Measurements from ENCODE around the gene TNS1. TPM values are rescaled to one million over a fixed set of nuclear protein-coding genes. Genes with fewer than 3 reads are reported as not detected.

Gene TNS1
- total RNA-seq, 1 experiment from 2014 or later, result 0.49 TPM

DNA sequence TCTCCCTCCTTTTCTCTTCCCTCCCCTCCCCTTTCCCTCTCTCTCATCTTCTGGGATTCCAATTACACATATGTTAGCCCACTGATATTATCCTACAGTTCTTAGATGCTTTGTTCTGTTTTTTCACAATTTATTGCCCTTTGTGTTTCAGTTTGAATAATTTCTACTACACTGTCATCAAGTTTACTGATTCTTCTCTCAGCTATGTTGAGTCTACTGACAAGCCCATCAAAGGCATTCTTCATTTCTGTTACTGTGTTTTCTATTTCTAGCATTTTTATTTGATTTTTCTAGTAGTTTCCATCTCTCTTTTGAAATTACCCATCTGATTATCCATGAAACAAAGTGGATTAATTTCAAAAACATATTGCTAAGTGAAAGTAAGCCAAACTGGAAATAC, 219.6 kb downstream of the TNS1 start:
- H3K27ac ChIP-seq (ENCODE audit: low read length), result no peak overlapping the region
- intact Hi-C loops (cut with micrococcal nuclease; ENCODE audit: unreplicated experiment) (no loop called here), in situ Hi-C loops (cut with HindIII; ENCODE audit: low pct_unique_long_range_greater_than_20kb, low sequenced_read_pairs) (no loop called here)
- no TSS peak for BruUV-seq (replicated peaks)
- ATAC-seq (no peak), DNase-seq (ENCODE audit: low read depth, low spot score) (no peak)
- H3K4me1 ChIP-seq (ENCODE audit: control insufficient read depth, insufficient read depth, low read length), result no peaks in the 10 kb centered on the region
- no peak overlapping the region for H3K4me3 ChIP-seq (ENCODE audit: low read depth in 2 of 2, low read length in 2 of 2)
- ChIA-PET POLR2A (no interaction called here), CTCF (no interaction called here)
- H3K27me3 ChIP-seq (ENCODE audit: control insufficient read depth, insufficient read depth, low read length), result peaks cover 8% of the 10 kb centered on the region
- H3K9me3 ChIP-seq (ENCODE audit: control insufficient read depth, insufficient read depth, low read depth, low read length), result 0 out of 2 replicates have a peak, but pooled peaks cover 3% of the 10 kb centered on the region
- TF ChIP-seq TCF7L2 (IDR thresholded peaks at IDR 0.05; ENCODE audit: low read depth, low read length), result no peak
- TF ChIP-seq SIN3A (IDR thresholded peaks at IDR 0.05; ENCODE audit: borderline replicate concordance, insufficient read depth, low read depth, low read length), result no peak
- no peak for TF ChIP-seq POLR2AphosphoS5 (IDR thresholded peaks at IDR 0.05; ENCODE audit: low read depth, low read length)
- TF ChIP-seq, protein P1, sequence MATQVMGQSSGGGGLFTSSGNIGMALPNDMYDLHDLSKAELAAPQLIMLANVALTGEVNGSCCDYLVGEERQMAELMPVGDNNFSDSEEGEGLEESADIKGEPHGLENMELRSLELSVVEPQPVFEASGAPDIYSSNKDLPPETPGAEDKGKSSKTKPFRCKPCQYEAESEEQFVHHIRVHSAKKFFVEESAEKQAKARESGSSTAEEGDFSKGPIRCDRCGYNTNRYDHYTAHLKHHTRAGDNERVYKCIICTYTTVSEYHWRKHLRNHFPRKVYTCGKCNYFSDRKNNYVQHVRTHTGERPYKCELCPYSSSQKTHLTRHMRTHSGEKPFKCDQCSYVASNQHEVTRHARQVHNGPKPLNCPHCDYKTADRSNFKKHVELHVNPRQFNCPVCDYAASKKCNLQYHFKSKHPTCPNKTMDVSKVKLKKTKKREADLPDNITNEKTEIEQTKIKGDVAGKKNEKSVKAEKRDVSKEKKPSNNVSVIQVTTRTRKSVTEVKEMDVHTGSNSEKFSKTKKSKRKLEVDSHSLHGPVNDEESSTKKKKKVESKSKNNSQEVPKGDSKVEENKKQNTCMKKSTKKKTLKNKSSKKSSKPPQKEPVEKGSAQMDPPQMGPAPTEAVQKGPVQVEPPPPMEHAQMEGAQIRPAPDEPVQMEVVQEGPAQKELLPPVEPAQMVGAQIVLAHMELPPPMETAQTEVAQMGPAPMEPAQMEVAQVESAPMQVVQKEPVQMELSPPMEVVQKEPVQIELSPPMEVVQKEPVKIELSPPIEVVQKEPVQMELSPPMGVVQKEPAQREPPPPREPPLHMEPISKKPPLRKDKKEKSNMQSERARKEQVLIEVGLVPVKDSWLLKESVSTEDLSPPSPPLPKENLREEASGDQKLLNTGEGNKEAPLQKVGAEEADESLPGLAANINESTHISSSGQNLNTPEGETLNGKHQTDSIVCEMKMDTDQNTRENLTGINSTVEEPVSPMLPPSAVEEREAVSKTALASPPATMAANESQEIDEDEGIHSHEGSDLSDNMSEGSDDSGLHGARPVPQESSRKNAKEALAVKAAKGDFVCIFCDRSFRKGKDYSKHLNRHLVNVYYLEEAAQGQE (IDR thresholded peaks at IDR 0.05; ENCODE audit: insufficient read depth in 1 of 2, low read depth in 2 of 2, low read length in 1 of 2), result no peak
- TF ChIP-seq, protein P2, sequence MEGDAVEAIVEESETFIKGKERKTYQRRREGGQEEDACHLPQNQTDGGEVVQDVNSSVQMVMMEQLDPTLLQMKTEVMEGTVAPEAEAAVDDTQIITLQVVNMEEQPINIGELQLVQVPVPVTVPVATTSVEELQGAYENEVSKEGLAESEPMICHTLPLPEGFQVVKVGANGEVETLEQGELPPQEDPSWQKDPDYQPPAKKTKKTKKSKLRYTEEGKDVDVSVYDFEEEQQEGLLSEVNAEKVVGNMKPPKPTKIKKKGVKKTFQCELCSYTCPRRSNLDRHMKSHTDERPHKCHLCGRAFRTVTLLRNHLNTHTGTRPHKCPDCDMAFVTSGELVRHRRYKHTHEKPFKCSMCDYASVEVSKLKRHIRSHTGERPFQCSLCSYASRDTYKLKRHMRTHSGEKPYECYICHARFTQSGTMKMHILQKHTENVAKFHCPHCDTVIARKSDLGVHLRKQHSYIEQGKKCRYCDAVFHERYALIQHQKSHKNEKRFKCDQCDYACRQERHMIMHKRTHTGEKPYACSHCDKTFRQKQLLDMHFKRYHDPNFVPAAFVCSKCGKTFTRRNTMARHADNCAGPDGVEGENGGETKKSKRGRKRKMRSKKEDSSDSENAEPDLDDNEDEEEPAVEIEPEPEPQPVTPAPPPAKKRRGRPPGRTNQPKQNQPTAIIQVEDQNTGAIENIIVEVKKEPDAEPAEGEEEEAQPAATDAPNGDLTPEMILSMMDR (IDR thresholded peaks at IDR 0.05), result no peak
- no peaks in the 10 kb centered on the region for H3K36me3 ChIP-seq (ENCODE audit: control insufficient read depth, insufficient read depth, low read length)

DNA sequence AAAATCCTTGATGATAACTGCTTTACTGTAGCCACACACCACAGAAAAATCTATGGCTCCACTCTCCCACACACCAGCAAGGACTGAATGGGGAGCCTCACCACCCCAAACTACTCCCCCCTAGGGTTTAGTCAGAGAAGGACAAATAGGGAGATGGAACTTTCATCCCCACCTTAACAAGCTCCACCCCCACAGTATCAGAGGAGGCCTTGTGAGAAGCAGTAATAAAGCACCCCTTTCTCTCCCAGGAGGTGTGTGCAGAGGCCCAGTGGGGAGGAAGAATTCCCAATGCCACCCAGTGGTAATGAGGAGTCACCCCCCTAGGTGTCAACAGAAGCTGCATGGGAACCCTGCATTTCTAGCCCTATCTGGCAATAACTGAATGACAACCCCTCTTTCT, 224.9 kb downstream of the TNS1 start:
- Histone ChIP-seq H3K4me1 (ENCODE audit: control insufficient read depth, insufficient read depth, low read length) (no peaks in the 10 kb centered on the region), H3K9me3 (ENCODE audit: control insufficient read depth, insufficient read depth, low read depth, low read length) (0 out of 2 replicates have a peak, but pooled peaks cover under 1% of the 10 kb centered on the region), H3K27ac (ENCODE audit: low read length) (no peak overlapping the region), H3K27me3 (ENCODE audit: control insufficient read depth, insufficient read depth, low read length) (peaks cover 7% of the 10 kb centered on the region), H3K36me3 (ENCODE audit: control insufficient read depth, insufficient read depth, low read length) (no peaks in the 10 kb centered on the region), H3K4me3 (ENCODE audit: low read depth in 2 of 2, low read length in 2 of 2) (no peak overlapping the region)
- no TSS peak for BruUV-seq (replicated peaks)
- TF ChIP-seq, protein P1 (IDR thresholded peaks at IDR 0.05; ENCODE audit: insufficient read depth in 1 of 2, low read depth in 2 of 2, low read length in 1 of 2), result no peak
- no peak for TF ChIP-seq TCF7L2 (IDR thresholded peaks at IDR 0.05; ENCODE audit: low read depth, low read length)
- no peak for TF ChIP-seq SIN3A (IDR thresholded peaks at IDR 0.05; ENCODE audit: borderline replicate concordance, insufficient read depth, low read depth, low read length)
- TF ChIP-seq, protein P2 (IDR thresholded peaks at IDR 0.05), result no peak
- no peak for TF ChIP-seq POLR2AphosphoS5 (IDR thresholded peaks at IDR 0.05; ENCODE audit: low read depth, low read length)
- ChIA-PET POLR2A (no interaction called here), CTCF (no interaction called here)
- in situ Hi-C loops (cut with HindIII; ENCODE audit: low pct_unique_long_range_greater_than_20kb, low sequenced_read_pairs), result no loop called here
- intact Hi-C loops (cut with micrococcal nuclease; ENCODE audit: unreplicated experiment), result no loop called here
- no peak for ATAC-seq
- DNase-seq (ENCODE audit: low read depth, low spot score), result no peak

All from Panc1 (cell line).